Endothelial cell of umbilical vein (primary cell): ENCODE measurements around the gene CACNA1S. TPM values are rescaled to one million over a fixed set of nuclear protein-coding genes. Genes with fewer than 3 reads are reported as not detected.

Experiments
- BruUV-seq: library from RNA; stranded (reverse); fragments of 400-500 nt; replicated peaks from 2 replicates; lab custom pipeline; 2021; lab: Mats Ljungman, UMichigan
- CTCF ChIA-PET: fragments of 300-600, 350-600 bp; sonication (Branson Sonifier 250); formaldehyde crosslinking; loops from one replicate; lab custom pipeline; 2021; ENCODE audit warnings: antibody characterized with exemption, inconsistent platforms; lab: Charles Lee
- POLR2A ChIA-PET: fragments of 300-600, 350-600 bp; sonication (Branson Sonifier 250); formaldehyde crosslinking; loops from one replicate; lab custom pipeline; 2021; ENCODE audit warnings: antibody characterized with exemption, inconsistent platforms; lab: Charles Lee
- DNase-seq: peaks from one replicate; pipeline ENCODE4 v3.0.0-alpha.2; 2011; ENCODE audit warnings: low read depth, low spot score
- FAIRE-seq: peaks from 2 replicates; lab custom pipeline; 2011; peaks lifted over from hg19 to GRCh38; lab: Jason Lieb, UNC
- H2AFZ ChIP-seq: 2 replicates; pipeline ENCODE4 v1.6.0; 2012; ENCODE audit warnings: low read depth, low read length, control low read depth, inconsistent platforms
- H3K27ac ChIP-seq: 2 replicates; pipeline ENCODE4 v1.5.1; 2011; ENCODE audit warnings: low read depth, mild to moderate bottlenecking, control low read depth, low read length, moderate library complexity; ENCODE audit not compliant: insufficient read depth
- H3K27me3 ChIP-seq, 2 experiments: 2 replicates each; pipeline versions ENCODE4 v1.6.0 to v1.6.1; 2011; ENCODE audit warnings: low read length in 2 of 2, mixed read lengths in 1 of 2; ENCODE audit not compliant: control insufficient read depth in 2 of 2, insufficient read depth in 2 of 2
- H3K36me3 ChIP-seq, 2 experiments: 2 replicates in 1 of 2; 3 replicates in 1 of 2; pipeline ENCODE4 v1.5.1; 2011; ENCODE audit warnings: low read length in 2 of 2, mild to moderate bottlenecking in 1 of 2, moderate library complexity in 1 of 2; ENCODE audit not compliant: control insufficient read depth in 2 of 2, insufficient read depth in 2 of 2; ENCODE audit errors: extremely low read depth in 1 of 2
- H3K4me1 ChIP-seq: 3 replicates; pipeline ENCODE4 v1.5.1; 2011; ENCODE audit warnings: mild to moderate bottlenecking, low read length; ENCODE audit not compliant: control insufficient read depth, insufficient read depth; ENCODE audit errors: extremely low read depth
- H3K4me2 ChIP-seq: 2 replicates; pipeline ENCODE4 v1.6.1; 2011; ENCODE audit warnings: low read length, control low read depth, mixed read lengths; ENCODE audit not compliant: insufficient read depth
- H3K4me3 ChIP-seq, 3 experiments: fragments of 200-600 bp in 1 of 3; sonication (generic), shearing (Covaris generic) in 1 of 3; replicated peaks in 1 of 3; 2 replicates each; pipeline ENCODE4 v1.5.1; 2011 to 2016; ENCODE audit warnings: control low read depth in 3 of 3, low read length in 3 of 3, mild to moderate bottlenecking in 2 of 3, inconsistent platforms in 1 of 3, low read depth in 1 of 3, moderate library complexity in 1 of 3; ENCODE audit not compliant: insufficient read depth in 1 of 3
- H3K79me2 ChIP-seq: 2 replicates; pipeline ENCODE4 v1.6.0; 2012; ENCODE audit warnings: low read length, inconsistent platforms; ENCODE audit not compliant: control insufficient read depth, insufficient read depth
- H3K9ac ChIP-seq: replicated peaks from 2 replicates; pipeline ENCODE3; 2011; ENCODE audit warnings: low read length, control low read depth; ENCODE audit not compliant: insufficient read depth; ENCODE audit errors: extremely low read depth
- H3K9me1 ChIP-seq: replicated peaks from 3 replicates; pipeline ENCODE4 v1.6.0; 2011; ENCODE audit warnings: mild to moderate bottlenecking, low read length; ENCODE audit not compliant: control insufficient read depth, insufficient read depth; ENCODE audit errors: extremely low read depth
- H3K9me3 ChIP-seq: replicated peaks from 2 replicates; pipeline ENCODE4 v1.5.1; 2012; ENCODE audit warnings: low read length, inconsistent platforms; ENCODE audit not compliant: control insufficient read depth, insufficient read depth
- H4K20me1 ChIP-seq: replicated peaks from 2 replicates; pipeline ENCODE3; 2011; ENCODE audit warnings: mild to moderate bottlenecking, low read length; ENCODE audit not compliant: control insufficient read depth, insufficient read depth; ENCODE audit errors: extremely low read depth
- EZH2 ChIP-seq: IDR thresholded peaks from 2 replicates; pipeline ENCODE4 v1.6.1; 2012; ENCODE audit warnings: borderline replicate concordance, low read depth, mild to moderate bottlenecking, moderate library complexity, low read length, inconsistent platforms; ENCODE audit not compliant: severe bottlenecking
- FOS ChIP-seq: IDR thresholded peaks from 2 replicates; pipeline ENCODE4 v1.6.1; 2011; ENCODE audit warnings: mild to moderate bottlenecking, low read length, moderate library complexity, borderline replicate concordance; ENCODE audit not compliant: insufficient read depth
- GATA2 ChIP-seq: IDR thresholded peaks from 2 replicates; pipeline ENCODE4 v1.7.0; 2011; ENCODE audit warnings: low read depth, mild to moderate bottlenecking, moderate library complexity, mixed read lengths, low read length; ENCODE audit not compliant: insufficient read length, insufficient read depth
- JUN ChIP-seq: IDR thresholded peaks from 2 replicates; pipeline ENCODE4 v1.6.1; 2011; ENCODE audit warnings: borderline replicate concordance, low read depth; ENCODE audit not compliant: insufficient read length, insufficient read depth
- MYC ChIP-seq: IDR thresholded peaks from one replicate; pipeline ENCODE4 v1.6.1; 2011; ENCODE audit warnings: mild to moderate bottlenecking, low read depth, low read length
- POLR2A ChIP-seq: IDR thresholded peaks from 2 replicates; pipeline ENCODE4 v1.6.1; 2012; ENCODE audit warnings: low read depth, mild to moderate bottlenecking, control low read depth, low read length
- POLR2AphosphoS5 ChIP-seq: IDR thresholded peaks from 2 replicates; pipeline ENCODE4 v1.6.1; 2012; ENCODE audit warnings: low read depth, mild to moderate bottlenecking, control low read depth, low read length, moderate library complexity; ENCODE audit not compliant: insufficient read depth
- dilution Hi-C: fragments of 300-500 bp; cut with MboI; formaldehyde crosslinking; loops from one replicate; pipeline ENCODE4 v1.15.0; 2019; ENCODE audit warnings: low sequenced_read_pairs; ENCODE audit not compliant: extremely low pct_ligation_motif_present
- intact Hi-C: fragments of 100-400 bp; cut with micrococcal nuclease; formaldehyde crosslinking; loops from one replicate; pipeline ENCODE4 v1.10.0; 2022
- polyA plus RNA-seq, 4 experiments: library from polyadenylated mRNA; depleted of rRNA in 3 of 4; stranded (reverse) in 3 of 4; unstranded in 1 of 4; fragments of >200 nt; gene quantifications; 2 replicates each; pipeline versions ENCODE4 v1.2.1 to v1.2.3, GENCODE V29; 2011 to 2012; ENCODE audit warnings: missing spikeins in 1 of 4
- total RNA-seq: library from RNA; stranded (reverse); gene quantifications from 2 replicates; pipeline ENCODE4 v1.2.3, GENCODE V29; 2021

The CACNA1S gene
- total and polyA plus RNA-seq, 2 donors (not counting 3 experiments of a cell fraction or from before 2014, with no cell fraction given): not detected

GRCh38 chr1:201092738-201093137 is 19.5 kb downstream of the CACNA1S start:
- no peaks in the 10 kb centered on the region for H3K79me2 ChIP-seq
- no peak overlapping the region for H3K27ac ChIP-seq
- FAIRE-seq: no peak

GRCh38 chr1:201091256-201091655 is 21.0 kb downstream of the CACNA1S start:
- Histone ChIP-seq H2AFZ (no peak overlapping the region), H3K9me1 (no peaks in the 10 kb centered on the region), H3K4me2 (no peak overlapping the region), H3K9me3 (no peaks in the 10 kb centered on the region), H3K79me2 (no peaks in the 10 kb centered on the region), H3K27ac (no peak overlapping the region), H3K9ac (no peak overlapping the region), H4K20me1 (no peaks in the 10 kb centered on the region), H3K4me1 (no peaks in the 10 kb centered on the region), H3K4me3 (no peak overlapping the region), H3K36me3 (no peaks in the 10 kb centered on the region), H3K27me3 (peaks cover 4 to 13% of the 10 kb centered on the region in 2 experiments)
- DNase-seq (no peak), FAIRE-seq (no peak)
- TF ChIP-seq JUN (no peak), EZH2 (no peak)
- CTCF ChIA-PET: interaction anchor here (1.1 to 1.2 kb wide), 3 partner anchors 25 to 120 kb away, joined by 3 read pairs; no protein-coding TSS in a partner anchor
- dilution Hi-C loops: no loop called here
- POLR2A ChIA-PET: no interaction called here
- BruUV-seq: no TSS peak
- intact Hi-C loops: no loop called here

More at GRCh38 chr1:201092738-201093137, 19.5 kb downstream of the CACNA1S start:
- H3K4me3 ChIP-seq: no peak overlapping the region
- H4K20me1 ChIP-seq: no peaks in the 10 kb centered on the region
- intact Hi-C loops: no loop called here
- dilution Hi-C loops: no loop called here
- H3K9me3 ChIP-seq: no peaks in the 10 kb centered on the region
- H2AFZ ChIP-seq: no peak overlapping the region
- H3K9ac ChIP-seq: no peak overlapping the region
- ChIA-PET CTCF (interaction anchor here (1.3 kb wide), 1 partner anchor 27 kb away, joined by 3 read pairs; no protein-coding TSS in a partner anchor), POLR2A (no interaction called here)
- TF ChIP-seq POLR2AphosphoS5 (no peak), GATA2 (no peak), FOS (no peak), POLR2A (no peak), JUN (no peak), MYC (no peak)
- H3K4me1 ChIP-seq: no peaks in the 10 kb centered on the region
- no peaks in the 10 kb centered on the region for H3K36me3 ChIP-seq
- peaks cover 4 to 15% of the 10 kb centered on the region in 2 experiments for H3K27me3 ChIP-seq
- BruUV-seq: no TSS peak
- no peaks in the 10 kb centered on the region for H3K9me1 ChIP-seq
- no peak for DNase-seq
- no peak overlapping the region for H3K4me2 ChIP-seq
